ENCODE results near the gene NPTN.

- no peak for TF ChIP-seq POLR2A (IDR thresholded peaks at IDR 0.05; ENCODE audit: low read depth, low read length)
- no peak for TF ChIP-seq POLR2AphosphoS5 (IDR thresholded peaks at IDR 0.05; ENCODE audit: low read depth, low read length)
- TF ChIP-seq TAF1 (IDR thresholded peaks at IDR 0.05; ENCODE audit: low read depth, low read length), result no peak
- no peak for TF ChIP-seq POU2F2 (IDR thresholded peaks at IDR 0.05; ENCODE audit: low read depth, low read length)
- no peak for TF ChIP-seq SPI1 (IDR thresholded peaks at IDR 0.05; ENCODE audit: low read depth, low read length)
These were observed 36.1 kb downstream of the NPTN start for GRCh38 chr15:73597036-73597638.

All from GM12891 (cell line).